GM12875 (cell line): ENCODE results near the gene GOT2.
A peak's percentile ranks its signal among the peaks of the same experiment; 100 is the strongest.
"Not testable (repeated sequence)": the region's sequence is repeated elsewhere in the genome, so short reads cannot be mapped to it uniquely, and the experiment has no call there.

Source experiments
- H3K4me3 ChIP-seq: one replicate; pipeline ENCODE4 v1.5.1; 2011; ENCODE audit warnings: low read depth, low read length, control low read depth
- TF ChIP-seq, protein P1 (sequence below): IDR thresholded peaks from 2 replicates; pipeline ENCODE4 v1.5.1; 2011; ENCODE audit warnings: low read depth, mild to moderate bottlenecking, control low read depth, inconsistent platforms, low read length, moderate library complexity, borderline replicate concordance; ENCODE audit not compliant: insufficient read depth

The GOT2 gene

DNA sequence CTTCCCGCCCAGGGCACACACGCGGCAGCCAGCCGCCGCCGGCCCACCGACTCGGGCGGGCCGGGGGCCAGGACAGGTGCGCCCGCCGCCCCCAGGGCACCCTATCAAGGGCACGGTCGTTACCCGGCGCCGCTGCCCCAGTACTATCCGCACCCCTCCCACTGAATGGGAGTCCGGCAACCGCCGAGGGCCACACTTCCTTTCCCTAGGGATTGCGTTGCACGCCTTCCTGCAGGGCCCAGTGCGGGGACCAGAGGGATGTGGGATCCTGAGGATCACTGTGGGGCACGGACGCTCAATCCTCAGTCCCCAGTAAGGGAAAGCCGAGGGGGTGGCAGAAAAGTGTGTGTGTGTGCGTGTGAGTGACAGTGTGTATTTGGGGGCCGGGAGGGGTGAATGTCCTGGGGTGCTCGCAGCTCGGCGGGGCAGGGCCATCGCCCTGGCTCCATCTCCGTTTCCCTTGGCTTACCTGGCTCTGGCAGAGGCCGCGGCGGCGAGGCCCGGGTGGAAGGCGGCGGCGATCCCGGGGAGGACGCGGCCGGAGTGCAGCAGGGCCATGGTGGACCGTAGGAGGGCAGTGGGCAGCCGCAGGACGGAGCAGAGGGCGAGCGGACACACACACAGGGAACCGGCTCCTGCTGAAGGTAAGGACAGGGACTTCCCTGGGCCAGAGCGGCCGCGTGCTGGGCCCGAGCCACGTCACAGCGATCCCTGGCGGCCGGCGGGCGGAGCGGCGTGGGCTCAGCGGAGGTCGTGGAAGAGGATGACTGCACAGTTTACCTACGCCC is at the start of gene GOT2:
Gene GOT2 (minus strand): TSS at position 646 of the 788 bp plus-strand sequence. CDS start 88 bp downstream, at position 558.
- peak within 1 kb of the TSS; percentile 83 for H3K4me3 ChIP-seq
- TF ChIP-seq, protein P1, sequence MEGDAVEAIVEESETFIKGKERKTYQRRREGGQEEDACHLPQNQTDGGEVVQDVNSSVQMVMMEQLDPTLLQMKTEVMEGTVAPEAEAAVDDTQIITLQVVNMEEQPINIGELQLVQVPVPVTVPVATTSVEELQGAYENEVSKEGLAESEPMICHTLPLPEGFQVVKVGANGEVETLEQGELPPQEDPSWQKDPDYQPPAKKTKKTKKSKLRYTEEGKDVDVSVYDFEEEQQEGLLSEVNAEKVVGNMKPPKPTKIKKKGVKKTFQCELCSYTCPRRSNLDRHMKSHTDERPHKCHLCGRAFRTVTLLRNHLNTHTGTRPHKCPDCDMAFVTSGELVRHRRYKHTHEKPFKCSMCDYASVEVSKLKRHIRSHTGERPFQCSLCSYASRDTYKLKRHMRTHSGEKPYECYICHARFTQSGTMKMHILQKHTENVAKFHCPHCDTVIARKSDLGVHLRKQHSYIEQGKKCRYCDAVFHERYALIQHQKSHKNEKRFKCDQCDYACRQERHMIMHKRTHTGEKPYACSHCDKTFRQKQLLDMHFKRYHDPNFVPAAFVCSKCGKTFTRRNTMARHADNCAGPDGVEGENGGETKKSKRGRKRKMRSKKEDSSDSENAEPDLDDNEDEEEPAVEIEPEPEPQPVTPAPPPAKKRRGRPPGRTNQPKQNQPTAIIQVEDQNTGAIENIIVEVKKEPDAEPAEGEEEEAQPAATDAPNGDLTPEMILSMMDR: peak; percentile 98

DNA sequence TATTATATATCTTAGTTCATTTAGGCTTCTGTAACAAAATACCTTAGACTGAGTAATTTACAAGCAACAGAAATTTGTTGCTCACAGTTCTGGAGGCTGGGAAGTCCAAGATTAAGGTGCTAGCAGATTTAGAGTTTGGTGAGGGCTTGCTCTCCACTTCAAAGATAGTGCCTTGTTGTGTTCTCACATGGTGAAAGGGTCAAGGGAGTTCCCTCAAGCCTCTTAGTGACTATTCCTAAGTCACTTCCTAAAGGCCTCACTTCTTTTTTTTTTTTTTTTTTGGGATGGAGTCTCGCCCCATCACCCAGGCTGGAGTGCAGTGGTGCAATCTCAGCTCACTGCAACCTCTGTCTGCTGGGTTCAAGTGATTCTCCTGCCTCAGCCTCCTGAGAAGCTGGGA is 45.2 kb upstream of the GOT2 start:
- not testable (repeated sequence) for H3K4me3 ChIP-seq

GRCh38 chr16:58773870-58774269 is 39.8 kb upstream of the GOT2 start:
- H3K4me3 ChIP-seq: no peak overlapping the region
- TF ChIP-seq, protein P1: no peak

GRCh38 chr16:58768145-58768544 is 34.0 kb upstream of the GOT2 start:
- H3K4me3 ChIP-seq: no peak overlapping the region
- TF ChIP-seq, protein P1: no peak

GRCh38 chr16:58767581-58767980 is 33.5 kb upstream of the GOT2 start:
- no peak overlapping the region for H3K4me3 ChIP-seq
- TF ChIP-seq, protein P1: no peak

DNA sequence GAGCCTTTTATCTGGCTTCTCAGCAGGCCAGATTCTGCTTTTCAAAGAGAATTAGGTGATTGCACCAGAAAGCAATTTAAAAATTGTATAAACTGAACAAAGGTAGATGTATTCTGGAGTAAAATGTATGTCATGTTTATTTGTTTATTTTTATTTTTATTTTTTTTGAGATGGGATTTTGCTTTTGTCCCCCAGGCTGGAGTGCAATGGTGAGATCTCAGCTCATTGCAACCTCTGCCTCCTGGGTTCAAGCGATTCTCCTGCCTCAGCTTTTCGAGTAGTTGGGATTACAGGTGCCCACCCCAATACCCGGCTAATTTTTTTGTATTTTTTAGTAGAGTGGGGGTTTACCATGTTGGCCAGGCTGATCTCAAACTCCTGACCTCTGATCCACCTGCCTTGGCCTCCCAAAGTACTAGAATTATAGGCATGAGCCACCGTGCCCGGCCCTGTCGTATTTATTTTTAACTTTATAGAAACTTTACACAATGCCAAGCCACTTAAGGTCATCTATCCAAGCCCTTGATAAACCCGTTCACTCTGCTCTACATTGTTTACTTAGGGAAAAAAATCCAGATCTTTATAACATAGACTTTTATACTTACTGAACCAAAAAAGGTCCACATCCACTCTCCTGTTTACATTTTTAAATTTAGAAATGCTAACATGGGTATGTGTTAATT is 22.7 kb upstream of the GOT2 start:
- no peak overlapping the region for H3K4me3 ChIP-seq
- TF ChIP-seq, protein P1: no peak

GRCh38 chr16:58755989-58756649 is 22.0 kb upstream of the GOT2 start:
- no peak overlapping the region for H3K4me3 ChIP-seq
- TF ChIP-seq, protein P1: peak; percentile 75
